Measurements from ENCODE around the gene SH2D2A. TPM values are rescaled to one million over a fixed set of nuclear protein-coding genes. Genes with fewer than 3 reads are reported as not detected.

SH2D2A gene
- total RNA-seq, 2 experiments from 2014 or later: 51.6 to 51.8 TPM

DNA sequence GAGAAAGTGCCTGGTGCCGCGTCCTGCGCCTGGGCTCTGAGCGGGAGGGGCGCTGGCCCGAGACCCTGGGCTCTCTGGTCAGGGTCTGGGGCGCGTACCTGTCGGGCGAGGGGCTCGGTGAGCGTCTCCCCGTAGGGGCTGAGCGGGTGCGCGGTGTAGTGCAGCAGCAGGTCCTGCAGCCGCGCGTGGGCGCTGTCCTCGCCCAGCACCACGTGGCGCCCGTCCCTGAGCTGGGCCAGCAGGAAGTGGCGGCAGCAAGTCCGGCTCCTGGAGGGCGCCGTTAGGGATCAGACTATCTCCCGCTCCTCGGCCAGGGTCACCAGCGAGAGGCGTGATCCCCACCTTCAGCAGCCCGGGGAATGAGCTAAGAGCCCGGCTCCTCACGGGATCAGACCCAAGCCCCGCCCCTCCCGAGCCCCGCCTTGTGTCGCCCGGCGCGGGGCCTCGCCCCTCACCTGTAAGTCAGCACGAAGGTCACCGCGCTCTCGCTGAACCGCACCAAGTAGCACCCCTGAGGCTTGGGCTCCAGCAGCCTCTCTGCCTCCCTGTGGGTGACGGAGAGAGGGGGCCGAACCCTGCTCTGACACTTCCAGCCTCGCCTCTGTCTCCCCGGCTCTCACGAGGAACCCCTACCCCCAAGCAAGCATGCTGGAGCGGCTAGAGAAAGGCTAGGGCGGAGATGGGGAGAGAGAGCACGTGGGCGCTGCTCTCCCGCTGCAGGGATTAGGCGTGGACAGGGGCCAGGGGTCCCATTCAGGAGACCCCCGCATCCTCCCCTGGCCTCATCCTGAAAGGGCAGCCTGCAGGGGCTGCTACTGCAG lies 2.7 kb downstream of the SH2D2A start:
- ChIA-PET POLR2A (interaction anchor here (1.2 to 1.6 kb wide), 2 partner anchors 46 to 62 kb away, joined by 4 to 5 read pairs; partner anchors contain the start of genes HDGF and NTRK1), CTCF (interaction anchor here (0.6 to 2.9 kb wide), 11 partner anchors 9 to 88 kb away, joined by 3 to 27 read pairs (median 6); partner anchors contain the start of genes NTRK1 and PRCC)
- Mint-ChIP-seq H3K36me3 (ENCODE audit: low read depth) (peaks cover 40% of the 10 kb centered on the region), H3K27me3 (peaks cover 6% of the 10 kb centered on the region), H3K27ac (peak overlapping the region; percentile 98), H3K9me3 (no peaks in the 10 kb centered on the region), H3K4me3 (peak overlapping the region; percentile 83), H3K4me1 (ENCODE audit: low read depth) (peaks cover 58% of the 10 kb centered on the region)
- H3K4me1 ChIP-seq (ENCODE audit: insufficient read depth, low read length): peaks cover 80% of the 10 kb centered on the region
- H3K27ac ChIP-seq (ENCODE audit: low read depth in 1 of 2, low read length in 2 of 2): peak overlapping the region; percentile 97 to 99
- intact Hi-C loops (cut with DNase I, micrococcal nuclease): loop anchor here (2.0 to 10.0 kb wide), 4 partner anchors 33 to 321 kb away; partner anchors contain the start of gene ETV3 (in 1 of the 2)
- no peaks in the 10 kb centered on the region for H3K9me3 ChIP-seq (ENCODE audit: control insufficient read depth in 1 of 2, insufficient read depth in 1 of 2, low read length in 2 of 2)
- TF ChIP-seq, protein P1, sequence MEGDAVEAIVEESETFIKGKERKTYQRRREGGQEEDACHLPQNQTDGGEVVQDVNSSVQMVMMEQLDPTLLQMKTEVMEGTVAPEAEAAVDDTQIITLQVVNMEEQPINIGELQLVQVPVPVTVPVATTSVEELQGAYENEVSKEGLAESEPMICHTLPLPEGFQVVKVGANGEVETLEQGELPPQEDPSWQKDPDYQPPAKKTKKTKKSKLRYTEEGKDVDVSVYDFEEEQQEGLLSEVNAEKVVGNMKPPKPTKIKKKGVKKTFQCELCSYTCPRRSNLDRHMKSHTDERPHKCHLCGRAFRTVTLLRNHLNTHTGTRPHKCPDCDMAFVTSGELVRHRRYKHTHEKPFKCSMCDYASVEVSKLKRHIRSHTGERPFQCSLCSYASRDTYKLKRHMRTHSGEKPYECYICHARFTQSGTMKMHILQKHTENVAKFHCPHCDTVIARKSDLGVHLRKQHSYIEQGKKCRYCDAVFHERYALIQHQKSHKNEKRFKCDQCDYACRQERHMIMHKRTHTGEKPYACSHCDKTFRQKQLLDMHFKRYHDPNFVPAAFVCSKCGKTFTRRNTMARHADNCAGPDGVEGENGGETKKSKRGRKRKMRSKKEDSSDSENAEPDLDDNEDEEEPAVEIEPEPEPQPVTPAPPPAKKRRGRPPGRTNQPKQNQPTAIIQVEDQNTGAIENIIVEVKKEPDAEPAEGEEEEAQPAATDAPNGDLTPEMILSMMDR (IDR thresholded peaks at IDR 0.05): peak; percentile 70
- ATAC-seq (ENCODE audit: poor library complexity) (peak; percentile 51), DNase-seq (peak; percentile 36 to 90 (median 70))
- H3K4me3 ChIP-seq (ENCODE audit: low read length): peak overlapping the region; percentile 73
- peaks cover 45% of the 10 kb centered on the region for H3K36me3 ChIP-seq (ENCODE audit: insufficient read depth, low read length)
- H3K27me3 ChIP-seq (ENCODE audit: control insufficient read depth in 1 of 2, insufficient read depth in 2 of 2, low read length in 2 of 2): no peaks in the 10 kb centered on the region

DNA sequence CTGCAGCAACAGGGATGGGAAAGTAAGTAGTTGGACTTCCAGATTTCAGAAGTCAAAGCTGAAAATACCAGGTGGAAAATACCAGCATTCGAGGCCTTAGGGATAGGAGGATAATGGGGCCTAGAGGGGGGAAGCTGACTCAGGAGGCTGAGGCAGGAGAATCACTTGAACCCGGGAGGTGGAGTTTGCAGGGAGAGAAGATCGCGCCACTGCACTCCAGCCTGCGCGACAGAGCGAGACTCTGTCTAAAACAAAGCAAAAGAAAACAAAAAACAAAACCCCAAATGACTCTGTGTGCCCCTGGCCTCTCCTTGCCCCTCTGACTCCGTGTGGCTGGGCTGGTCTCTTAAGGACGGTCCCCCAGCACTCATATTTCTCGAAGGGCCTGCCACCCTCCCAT lies 3.4 kb downstream of the SH2D2A start:
- ATAC-seq (ENCODE audit: poor library complexity): no peak
- H3K4me1 ChIP-seq (ENCODE audit: insufficient read depth, low read length): peaks cover 87% of the 10 kb centered on the region
- TF ChIP-seq, protein P1 (IDR thresholded peaks at IDR 0.05): no peak
- H3K27ac ChIP-seq (ENCODE audit: low read depth in 1 of 2, low read length in 2 of 2): peak overlapping the region; percentile 97 to 99
- H3K36me3 ChIP-seq (ENCODE audit: insufficient read depth, low read length): peaks cover 51% of the 10 kb centered on the region
- ChIA-PET CTCF (interaction anchor here (1.0 to 2.9 kb wide), 7 partner anchors 13 to 87 kb away, joined by 3 to 27 read pairs (median 8); partner anchors contain the start of gene NTRK1), POLR2A (interaction anchor here (1.0 to 1.6 kb wide), 3 partner anchors 32 to 62 kb away, joined by 3 to 5 read pairs (median 4); partner anchors contain the start of genes HDGF and NTRK1)
- H3K4me3 ChIP-seq (ENCODE audit: low read length): peak overlapping the region; percentile 73
- intact Hi-C loops (cut with DNase I, micrococcal nuclease): loop anchor here (5.0 to 10.0 kb wide), 3 partner anchors 34 to 322 kb away; partner anchors contain the start of gene ETV3 (in 1 of the 2)
- Mint-ChIP-seq H3K27ac (peak overlapping the region; percentile 98), H3K27me3 (peaks cover 6% of the 10 kb centered on the region), H3K9me3 (no peaks in the 10 kb centered on the region), H3K4me1 (ENCODE audit: low read depth) (peaks cover 58% of the 10 kb centered on the region), H3K36me3 (ENCODE audit: low read depth) (peaks cover 45% of the 10 kb centered on the region), H3K4me3 (peak overlapping the region; percentile 83)
- no peak for DNase-seq
- no peaks in the 10 kb centered on the region for H3K9me3 ChIP-seq (ENCODE audit: control insufficient read depth in 1 of 2, insufficient read depth in 1 of 2, low read length in 2 of 2)
- H3K27me3 ChIP-seq (ENCODE audit: control insufficient read depth in 1 of 2, insufficient read depth in 2 of 2, low read length in 2 of 2): no peaks in the 10 kb centered on the region

DNA sequence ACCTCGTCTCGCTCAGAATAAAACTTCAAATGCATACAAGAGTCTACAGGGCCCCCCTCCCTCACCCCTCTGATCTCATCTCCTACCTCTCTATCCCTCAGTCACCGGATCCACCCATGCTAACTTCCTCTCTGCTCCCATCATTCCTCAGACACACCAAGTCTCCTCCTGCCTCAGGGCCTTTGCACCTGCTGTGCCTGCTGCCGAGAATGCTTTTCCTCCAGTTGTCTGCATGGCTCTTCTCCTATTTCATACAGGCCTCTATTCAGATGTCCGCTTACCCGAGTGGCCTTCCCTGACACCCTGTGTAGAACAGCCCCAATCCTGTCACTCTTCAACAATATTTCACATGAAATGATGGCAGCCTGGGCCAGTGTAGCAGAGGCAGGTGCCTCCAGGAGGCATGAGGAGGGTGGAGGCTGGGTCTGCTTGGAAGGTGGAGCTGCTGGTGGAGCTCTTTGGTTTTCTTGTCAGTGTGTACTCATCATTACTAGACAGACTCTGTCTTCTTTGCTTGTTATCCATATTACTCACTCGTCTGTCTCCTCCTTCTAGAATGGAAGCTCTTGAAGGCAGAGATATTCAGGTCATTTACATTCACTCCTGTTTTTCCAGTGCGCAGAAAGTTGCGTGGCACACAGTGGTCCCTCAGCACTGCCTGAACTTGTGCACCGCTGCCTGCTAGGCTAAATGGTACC lies 4.2 kb downstream of the SH2D2A start:
- TF ChIP-seq, protein P1 (IDR thresholded peaks at IDR 0.05): no peak
- Histone ChIP-seq H3K27me3 (ENCODE audit: control insufficient read depth in 1 of 2, insufficient read depth in 2 of 2, low read length in 2 of 2) (no peaks in the 10 kb centered on the region), H3K4me3 (ENCODE audit: low read length) (no peak overlapping the region), H3K4me1 (ENCODE audit: insufficient read depth, low read length) (peaks cover 90% of the 10 kb centered on the region), H3K9me3 (ENCODE audit: control insufficient read depth in 1 of 2, insufficient read depth in 1 of 2, low read length in 2 of 2) (no peaks in the 10 kb centered on the region), H3K27ac (ENCODE audit: low read depth in 1 of 2, low read length in 2 of 2) (no peak overlapping the region), H3K36me3 (ENCODE audit: insufficient read depth, low read length) (peaks cover 60% of the 10 kb centered on the region)
- ATAC-seq (ENCODE audit: poor library complexity) (no peak), DNase-seq (no peak)
- peaks cover 6% of the 10 kb centered on the region for H3K27me3 Mint-ChIP-seq
- POLR2A ChIA-PET: interaction anchor here (1.0 kb wide), 1 partner anchor 33 kb away, joined by 3 read pairs; no protein-coding TSS in a partner anchor
- H3K4me1 Mint-ChIP-seq (ENCODE audit: low read depth): peaks cover 67% of the 10 kb centered on the region
- peak overlapping the region; percentile 83 for H3K4me3 Mint-ChIP-seq
- H3K9me3 Mint-ChIP-seq: no peaks in the 10 kb centered on the region
- intact Hi-C loops (cut with DNase I, micrococcal nuclease): loop anchor here (5.0 to 10.0 kb wide), 3 partner anchors 35 to 322 kb away; partner anchors contain the start of gene ETV3 (in 1 of the 2)
- H3K36me3 Mint-ChIP-seq (ENCODE audit: low read depth): peaks cover 53% of the 10 kb centered on the region
- peak overlapping the region; percentile 98 for H3K27ac Mint-ChIP-seq
- CTCF ChIA-PET: interaction anchor here (1.7 to 2.9 kb wide), 3 partner anchors 13 to 48 kb away, joined by 10 to 27 read pairs (median 14); partner anchors contain the start of gene NTRK1

All from CD4-positive, alpha-beta T cell (primary cell).